Spinal cord (tissue), 10 donors: ENCODE results near the gene HNF4A. TPM values are rescaled to one million over a fixed set of nuclear protein-coding genes. Genes with fewer than 3 reads are reported as not detected.

ENCODE experiments used
- DNase-seq, 6 donors: peaks; one replicate each; pipeline versions ENCODE4 v3.0.0 to v3.0.0-alpha.2; 2013 to 2015; ENCODE audit warnings: low spot score in 6 of 6, low read depth in 4 of 6
- H3K27ac ChIP-seq: one replicate; pipeline ENCODE4 v1.5.1; 2013; ENCODE audit warnings: low read depth, low read length, control low read depth
- H3K27me3 ChIP-seq: one replicate; pipeline ENCODE4 v1.6.1; 2013; ENCODE audit warnings: low read length; ENCODE audit not compliant: control insufficient read depth, insufficient read depth
- H3K36me3 ChIP-seq: one replicate; pipeline ENCODE4 v1.6.1; 2013; ENCODE audit warnings: low read length; ENCODE audit not compliant: control insufficient read depth, insufficient read depth
- H3K4me1 ChIP-seq: one replicate; pipeline ENCODE4 v1.6.1; 2013; ENCODE audit warnings: low read length; ENCODE audit not compliant: control insufficient read depth, insufficient read depth
- H3K4me3 ChIP-seq: one replicate; pipeline ENCODE4 v1.5.1; 2013; ENCODE audit warnings: low read depth, low read length, control low read depth
- H3K9me3 ChIP-seq: one replicate; pipeline ENCODE4 v1.6.1; 2013; ENCODE audit warnings: low read length; ENCODE audit not compliant: control insufficient read depth, insufficient read depth
- WGBS: methylation state at CpG from one replicate; pipeline ENCODE4 v1.1.5; 2013; ENCODE audit warnings: missing lambda C conversion rate; ENCODE audit not compliant: insufficient coverage; 5-methylcytosine and 5-hydroxymethylcytosine counted together
- polyA plus RNA-seq, 2 donors: library from polyadenylated mRNA; unstranded; fragments of 120-200 nt; gene quantifications; one replicate each; pipeline ENCODE4 v1.2.1, GENCODE V29; 2013; ENCODE audit not compliant: insufficient read length in 2 of 2
- total RNA-seq, 2 donors: library from RNA; depleted of rRNA in 1 of 2; stranded (reverse); fragments of 120-200 nt in 1 of 2; fragments of >200 nt in 1 of 2; gene quantifications; one replicate each; pipeline versions ENCODE4 v1.2.3 to v1.2.4, GENCODE V29; 2013 to 2014
- donor health status: healthy.

HNF4A gene
- total and polyA plus RNA-seq, 4 donors: 0.21 to 0.29 (median 0.22) TPM; not detected in 1

DNA sequence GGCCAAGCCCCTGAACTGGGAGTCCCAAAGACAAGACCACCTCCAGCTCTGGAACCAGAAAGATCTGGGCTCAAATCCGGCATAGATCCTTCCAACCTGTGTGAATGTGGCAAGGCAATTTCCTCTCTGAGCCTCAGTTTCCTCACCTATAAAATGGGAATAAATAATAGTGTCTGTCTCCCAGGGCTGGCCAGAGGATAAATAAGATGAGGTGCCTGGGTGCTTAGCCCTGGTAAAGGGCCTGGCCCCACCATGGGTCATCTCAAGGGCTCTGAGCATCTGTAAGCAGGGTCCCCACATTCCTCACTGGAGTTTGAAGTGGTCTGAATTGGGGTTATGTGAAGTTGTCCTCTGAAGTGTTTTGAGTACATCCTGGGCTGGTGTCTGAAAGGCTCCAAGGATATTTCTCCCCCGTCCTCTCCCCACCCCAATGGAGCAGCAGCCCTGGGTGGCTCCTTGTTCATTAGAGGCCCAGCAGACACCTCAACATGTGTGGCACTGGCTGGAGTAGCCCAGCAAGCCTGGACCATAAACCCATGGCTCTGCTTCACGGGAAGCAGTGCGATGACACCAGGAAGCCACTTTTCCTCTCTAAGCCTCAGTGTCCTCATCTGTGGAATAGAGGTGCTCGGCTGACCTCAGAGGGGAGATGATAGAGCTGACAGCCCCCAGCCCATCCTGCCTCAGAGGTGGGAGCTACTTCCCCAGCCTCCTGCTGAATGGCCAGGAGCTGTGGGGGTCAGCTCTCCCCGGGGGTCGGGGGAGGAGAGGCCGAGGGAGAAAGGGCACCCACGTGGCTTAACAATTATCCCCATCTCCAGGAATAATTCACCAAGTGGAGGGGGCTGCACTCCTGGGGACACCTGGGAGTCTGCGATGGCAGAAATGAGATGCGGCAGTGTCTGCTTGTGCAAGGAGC, 48.0 kb downstream of the HNF4A start:
- Histone ChIP-seq H3K27me3 (peaks cover 2% of the 10 kb centered on the region), H3K9me3 (no peaks in the 10 kb centered on the region), H3K36me3 (no peaks in the 10 kb centered on the region), H3K4me1 (no peaks in the 10 kb centered on the region), H3K4me3 (no peak overlapping the region), H3K27ac (no peak overlapping the region)
- 82% methylated on average over 3 of the region's 11 CpGs for WGBS
- DNase-seq: no peak

DNA sequence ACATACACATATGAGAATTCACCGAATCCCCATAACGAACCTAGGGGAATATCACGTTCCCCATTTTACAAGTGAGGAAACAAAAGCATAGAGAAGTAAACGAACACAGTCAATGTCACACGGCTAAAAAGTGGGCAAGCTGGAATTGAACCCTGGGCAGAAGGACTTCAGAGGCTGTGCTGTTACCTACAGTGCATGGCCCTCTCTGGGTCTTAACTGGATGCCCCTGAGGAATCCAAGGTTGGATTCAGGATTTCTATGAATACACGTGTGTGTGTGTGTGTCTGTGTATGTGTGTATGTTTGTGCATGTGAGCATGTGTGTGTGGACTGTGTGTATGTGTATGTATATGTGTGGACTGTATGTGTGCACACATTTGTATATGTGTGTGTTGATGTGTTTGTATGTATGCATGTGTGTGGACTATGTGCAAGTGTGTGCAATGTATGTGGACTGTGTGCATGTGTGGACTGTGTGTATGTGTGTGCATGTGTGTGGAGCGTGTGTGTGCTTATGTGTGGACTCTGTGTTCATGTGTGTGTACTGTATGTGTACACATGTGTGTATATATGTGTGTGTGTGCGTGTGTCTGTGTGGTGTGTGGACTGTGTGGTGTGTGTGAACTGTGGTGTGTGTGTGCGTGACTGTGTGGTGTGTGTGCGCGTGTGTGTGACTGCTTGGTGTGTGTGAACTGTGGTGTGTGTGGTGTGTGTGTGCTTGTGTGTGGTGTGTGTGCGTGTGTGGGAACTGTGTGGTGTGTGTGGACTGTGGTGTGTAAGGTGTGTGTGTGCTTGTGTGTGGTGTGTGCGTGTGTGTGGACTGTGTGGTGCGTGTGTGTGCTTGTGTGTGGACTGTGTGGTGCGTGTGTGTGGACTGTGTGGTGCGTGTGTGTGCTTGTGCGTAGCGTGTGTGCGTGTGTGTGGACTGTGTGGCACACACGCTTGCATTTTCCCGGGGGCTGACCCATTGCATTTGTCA, 49.0 kb downstream of the HNF4A start:
- H3K9me3 ChIP-seq: no peaks in the 10 kb centered on the region
- H3K36me3 ChIP-seq: no peaks in the 10 kb centered on the region
- H3K27ac ChIP-seq: no peak overlapping the region
- H3K4me3 ChIP-seq: no peak overlapping the region
- H3K4me1 ChIP-seq: no peaks in the 10 kb centered on the region
- DNase-seq: no peak
- H3K27me3 ChIP-seq: peaks cover 2% of the 10 kb centered on the region
- WGBS: 80% methylated on average over 18 of the region's 21 CpGs

DNA sequence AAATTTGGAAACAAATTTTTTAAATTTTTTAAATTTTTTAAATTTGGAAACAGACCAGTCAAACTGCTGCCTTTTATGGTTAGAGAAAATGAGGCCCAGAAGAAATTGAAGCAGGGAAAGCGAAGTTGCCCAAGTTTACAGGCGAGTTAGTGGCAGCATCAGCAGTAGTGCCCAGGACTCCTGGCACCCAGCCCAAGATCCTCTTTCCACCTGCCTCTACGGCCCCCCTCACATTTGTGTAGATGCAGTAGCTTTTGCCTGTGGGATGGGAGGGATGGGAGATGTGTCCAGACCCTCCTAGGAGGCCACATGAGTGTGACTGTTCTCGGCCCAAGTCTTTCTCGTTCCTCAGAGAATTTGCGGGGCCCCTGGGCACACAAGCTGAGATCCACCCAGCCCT, 49.8 kb downstream of the HNF4A start:
- Histone ChIP-seq H3K36me3 (no peaks in the 10 kb centered on the region), H3K4me1 (no peaks in the 10 kb centered on the region), H3K27ac (no peak overlapping the region), H3K4me3 (no peak overlapping the region), H3K9me3 (no peaks in the 10 kb centered on the region), H3K27me3 (no peaks in the 10 kb centered on the region)
- 73% methylated on average over 5 of the region's 6 CpGs for WGBS
- DNase-seq: no peak

DNA sequence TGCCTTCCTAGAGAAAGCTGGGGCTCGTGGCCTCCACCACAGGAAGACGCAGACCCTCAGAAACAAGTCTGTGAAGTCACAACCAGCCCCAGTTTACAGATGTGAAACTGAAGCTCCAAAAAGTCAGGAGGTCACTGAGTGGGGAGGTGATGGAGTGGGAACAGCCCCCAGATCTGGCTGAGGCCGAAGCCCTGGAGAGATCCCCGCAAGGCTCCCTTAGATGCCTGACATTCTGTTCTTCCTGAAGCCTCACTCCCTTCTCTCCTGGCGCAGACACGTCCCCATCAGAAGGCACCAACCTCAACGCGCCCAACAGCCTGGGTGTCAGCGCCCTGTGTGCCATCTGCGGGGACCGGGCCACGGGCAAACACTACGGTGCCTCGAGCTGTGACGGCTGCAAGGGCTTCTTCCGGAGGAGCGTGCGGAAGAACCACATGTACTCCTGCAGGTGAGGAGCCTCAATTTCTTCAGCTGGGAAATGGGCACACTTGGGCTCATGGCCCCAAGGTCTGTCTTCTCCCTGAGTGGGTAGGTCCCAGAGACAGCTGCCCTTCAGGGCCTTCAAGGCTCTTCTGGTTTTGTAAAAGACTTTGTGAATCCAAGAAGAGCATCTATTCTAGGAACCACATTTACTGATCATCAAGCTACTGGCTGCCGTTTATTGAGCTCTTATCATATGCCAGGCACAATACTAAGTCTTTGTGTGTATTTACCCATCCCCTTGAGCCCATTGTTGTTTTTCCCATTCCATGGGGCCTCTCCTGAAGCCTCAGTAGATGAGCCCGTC, 50.5 kb downstream of the HNF4A start:
- H3K36me3 ChIP-seq: no peaks in the 10 kb centered on the region
- no peak for DNase-seq
- no peaks in the 10 kb centered on the region for H3K9me3 ChIP-seq
- no peaks in the 10 kb centered on the region for H3K4me1 ChIP-seq
- no peak overlapping the region for H3K27ac ChIP-seq
- H3K27me3 ChIP-seq: no peaks in the 10 kb centered on the region
- no peak overlapping the region for H3K4me3 ChIP-seq
- WGBS: 86% methylated on average over 17 of the region's 20 CpGs

DNA sequence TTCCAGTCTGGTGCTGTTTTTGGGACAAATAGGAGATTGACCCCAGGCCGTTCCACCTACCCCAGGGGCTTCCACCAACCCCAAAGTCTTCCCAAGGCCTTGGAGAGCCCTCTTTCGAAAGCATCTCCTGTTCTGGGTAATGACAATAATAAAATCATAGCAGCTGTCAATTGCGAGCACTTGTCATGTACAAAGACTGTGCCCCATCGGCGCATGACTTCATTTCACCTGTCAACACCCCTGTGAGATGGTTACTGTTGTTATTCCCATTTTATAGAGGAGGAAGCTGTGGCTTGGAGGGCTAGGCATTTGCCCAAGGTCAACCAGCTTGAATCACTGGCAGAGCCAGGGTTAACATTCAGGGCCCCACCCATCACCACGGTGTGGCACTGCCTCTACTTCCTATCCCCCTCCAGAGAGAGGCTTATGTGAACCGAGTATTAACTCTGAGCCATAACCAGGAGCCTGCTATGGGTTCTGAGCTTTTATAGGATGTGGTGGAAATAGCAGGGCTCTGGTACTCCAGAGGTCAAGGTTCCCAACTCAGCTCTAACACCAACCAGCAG, 51.2 kb downstream of the HNF4A start:
- no peaks in the 10 kb centered on the region for H3K27me3 ChIP-seq
- no peaks in the 10 kb centered on the region for H3K36me3 ChIP-seq
- no peak overlapping the region for H3K27ac ChIP-seq
- DNase-seq: no peak
- H3K4me1 ChIP-seq: no peaks in the 10 kb centered on the region
- H3K4me3 ChIP-seq: no peak overlapping the region
- 83% methylated on average over 1 of the region's 7 CpGs for WGBS
- no peaks in the 10 kb centered on the region for H3K9me3 ChIP-seq

DNA sequence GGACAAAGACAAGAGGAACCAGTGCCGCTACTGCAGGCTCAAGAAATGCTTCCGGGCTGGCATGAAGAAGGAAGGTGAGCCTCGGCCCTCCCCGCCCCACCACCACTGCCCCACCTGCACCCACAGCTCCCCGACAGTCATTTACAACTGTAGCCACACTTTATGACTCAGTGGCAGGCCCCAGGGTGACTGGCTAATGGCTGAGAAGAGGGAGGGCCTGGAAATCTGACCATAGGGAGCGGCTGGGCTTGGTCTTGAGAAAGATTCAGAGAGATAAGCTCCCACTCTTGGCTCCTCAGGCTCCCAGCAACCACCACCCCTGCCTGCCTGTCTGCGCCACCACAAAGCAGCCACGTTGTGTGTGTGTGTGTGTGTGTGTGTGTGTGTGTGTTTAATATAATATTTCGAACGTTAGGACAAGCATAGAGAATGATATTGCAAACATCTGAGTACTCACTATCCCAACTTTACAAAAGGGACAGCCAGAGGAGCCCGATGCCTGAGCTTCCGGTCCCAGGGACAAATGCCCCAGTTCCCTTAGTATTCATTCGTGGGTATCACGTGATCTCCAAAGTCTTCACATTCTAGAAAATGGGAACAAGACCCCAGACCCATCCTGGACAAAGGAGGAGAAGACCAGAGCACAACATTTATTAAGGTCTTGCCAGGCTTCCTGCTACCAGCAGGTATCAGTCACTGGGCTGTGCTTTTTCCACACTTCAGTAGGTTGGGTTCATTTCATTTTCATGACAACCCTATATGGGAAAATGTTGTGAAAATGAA, 52.1 kb downstream of the HNF4A start:
- H3K4me3 ChIP-seq: no peak overlapping the region
- H3K4me1 ChIP-seq: no peaks in the 10 kb centered on the region
- H3K9me3 ChIP-seq: no peaks in the 10 kb centered on the region
- no peak for DNase-seq
- no peak overlapping the region for H3K27ac ChIP-seq
- H3K27me3 ChIP-seq: no peaks in the 10 kb centered on the region
- whole genome bisulfite sequencing: 86% methylated on average over 6 of the region's 14 CpGs
- H3K36me3 ChIP-seq: no peaks in the 10 kb centered on the region

DNA sequence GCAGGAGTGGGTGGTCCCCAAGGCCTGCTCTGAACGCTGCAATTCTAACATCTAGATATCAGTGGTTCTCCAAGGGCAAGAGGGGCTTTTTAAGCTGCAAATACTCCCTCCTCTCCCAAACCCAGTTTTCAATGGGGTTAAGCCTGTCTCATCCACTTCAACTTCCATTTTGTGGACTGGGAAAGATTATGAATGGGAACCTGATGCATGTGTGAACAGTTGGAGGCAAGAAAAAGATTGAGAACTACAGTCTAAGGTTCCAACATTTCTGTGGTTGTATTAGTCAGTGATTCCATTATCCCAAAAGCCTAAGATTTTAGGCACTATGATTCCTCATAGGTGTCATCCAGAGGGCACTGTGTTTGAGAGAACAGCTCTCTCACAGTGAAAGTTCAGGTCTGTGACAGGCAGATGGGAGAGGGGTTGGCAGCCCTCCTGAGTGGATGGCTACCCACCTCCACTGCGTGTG, 53.7 kb downstream of the HNF4A start:
- no CpG with 5 or more reads among the region's 2 CpGs for WGBS
- no peak for DNase-seq
- Histone ChIP-seq H3K36me3 (no peaks in the 10 kb centered on the region), H3K27me3 (peaks cover 7% of the 10 kb centered on the region), H3K9me3 (no peaks in the 10 kb centered on the region), H3K27ac (no peak overlapping the region), H3K4me3 (no peak overlapping the region), H3K4me1 (no peaks in the 10 kb centered on the region)

DNA sequence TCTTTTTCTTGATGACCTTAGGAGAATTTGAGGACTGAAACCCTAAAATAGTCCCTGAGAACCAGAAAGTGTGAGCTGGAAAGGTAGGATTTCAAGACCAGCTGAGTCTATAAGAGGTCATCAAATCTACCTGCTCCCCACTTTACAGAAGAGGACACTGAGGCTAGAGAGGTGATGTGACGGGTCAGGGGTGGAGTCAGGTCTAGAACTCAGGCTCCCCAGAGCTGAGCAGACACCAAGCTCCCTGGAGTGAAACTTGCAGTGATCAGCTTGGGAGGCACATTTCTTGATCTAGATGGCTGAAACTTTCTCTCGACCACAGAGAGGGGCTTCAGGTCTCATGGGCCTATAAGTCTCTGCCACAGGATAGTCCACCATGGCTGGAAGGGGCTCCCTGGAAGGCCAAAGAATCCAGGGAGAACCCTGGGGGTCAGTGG, 55.1 kb downstream of the HNF4A start:
- Histone ChIP-seq H3K9me3 (no peaks in the 10 kb centered on the region), H3K36me3 (no peaks in the 10 kb centered on the region), H3K4me3 (no peak overlapping the region), H3K27me3 (peaks cover 7% of the 10 kb centered on the region), H3K4me1 (no peaks in the 10 kb centered on the region), H3K27ac (no peak overlapping the region)
- no peak for DNase-seq
- 92% methylated on average over 2 of the region's 2 CpGs for WGBS
